Measurements from ENCODE around the gene SLC2A10. TPM values are rescaled to one million over a fixed set of nuclear protein-coding genes. Genes with fewer than 3 reads are reported as not detected.

Gene SLC2A10
- total and polyA plus RNA-seq, 2 donors (not counting 3 experiments of a cell fraction or from before 2014, with no cell fraction given): 11.2 to 13.6 TPM

DNA sequence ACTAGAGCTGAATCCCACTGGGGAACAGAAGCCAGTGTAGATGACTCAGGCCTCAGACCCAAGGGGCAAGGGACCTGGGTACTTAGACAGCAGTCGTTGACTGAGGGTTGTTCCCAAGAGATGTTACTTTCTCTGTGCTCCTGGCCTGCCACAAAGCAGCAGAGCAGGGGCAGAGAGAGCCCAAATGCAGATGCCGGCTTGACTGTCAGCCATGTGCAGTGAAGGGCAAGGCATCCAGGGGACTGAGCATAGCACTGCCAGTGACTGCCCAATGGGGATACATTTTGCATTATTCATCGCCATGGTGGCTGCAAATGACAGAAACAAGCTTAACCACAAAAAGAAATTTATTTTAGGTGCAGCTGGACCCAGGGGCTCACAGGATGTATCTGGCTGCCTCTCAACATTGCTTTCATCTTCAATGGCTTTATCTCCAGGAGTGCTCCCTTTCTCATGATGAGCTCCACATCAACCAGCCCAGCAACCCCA, 12.6 kb upstream of the SLC2A10 start:
- H3K27me3 ChIP-seq (ENCODE audit: control insufficient read depth in 2 of 2, insufficient read depth in 2 of 2, low read length in 2 of 2): peaks cover 0 to 3% of the 10 kb centered on the region in 2 experiments
- POLR2A ChIA-PET: no interaction called here
- no peaks in the 10 kb centered on the region for H3K36me3 ChIP-seq (ENCODE audit: control insufficient read depth in 2 of 2, extremely low read depth in 1 of 2, insufficient read depth in 2 of 2, low read length in 2 of 2)
- CTCF ChIA-PET: interaction anchor here (0.6 to 1.6 kb wide), 5 partner anchors 8 to 152 kb away, joined by 3 to 5 read pairs (median 3); no protein-coding TSS in a partner anchor
- H3K4me2 ChIP-seq (ENCODE audit: insufficient read depth, low read length): no peak overlapping the region
- intact Hi-C loops (cut with micrococcal nuclease): loop anchor here (10.0 kb wide), 1 partner anchor 1812 kb away; the partner anchor contains the start of gene YWHAB
- BruUV-seq (replicated peaks): no TSS peak
- H3K9me1 ChIP-seq (replicated peaks; ENCODE audit: control insufficient read depth, extremely low read depth, insufficient read depth, low read length): no peaks in the 10 kb centered on the region
- no peaks in the 10 kb centered on the region for H4K20me1 ChIP-seq (replicated peaks; ENCODE audit: control insufficient read depth, extremely low read depth, insufficient read depth, low read length)
- H3K4me3 ChIP-seq (replicated peaks in 1 of 3; ENCODE audit: insufficient read depth in 1 of 3, low read depth in 1 of 3, low read length in 3 of 3): no peak overlapping the region
- H3K9ac ChIP-seq (replicated peaks; ENCODE audit: extremely low read depth, insufficient read depth, low read length): no peak overlapping the region
- H3K4me1 ChIP-seq (ENCODE audit: control insufficient read depth, extremely low read depth, insufficient read depth, low read length): no peaks in the 10 kb centered on the region
- no peak overlapping the region for H3K27ac ChIP-seq (ENCODE audit: insufficient read depth, low read depth, low read length)
- H3K9me3 ChIP-seq (replicated peaks; ENCODE audit: control insufficient read depth, insufficient read depth, low read length): no peaks in the 10 kb centered on the region
- FAIRE-seq (no peak), DNase-seq (ENCODE audit: low read depth, low spot score) (no peak)
- dilution Hi-C loops (cut with MboI; ENCODE audit: extremely low pct_ligation_motif_present, low sequenced_read_pairs): no loop called here
- H3K79me2 ChIP-seq (ENCODE audit: control insufficient read depth, insufficient read depth, low read length): no peaks in the 10 kb centered on the region
- no peak overlapping the region for H2AFZ ChIP-seq (ENCODE audit: low read depth, low read length)
- no peak for TF ChIP-seq FOS (IDR thresholded peaks at IDR 0.05; ENCODE audit: borderline replicate concordance, insufficient read depth, low read length)

DNA sequence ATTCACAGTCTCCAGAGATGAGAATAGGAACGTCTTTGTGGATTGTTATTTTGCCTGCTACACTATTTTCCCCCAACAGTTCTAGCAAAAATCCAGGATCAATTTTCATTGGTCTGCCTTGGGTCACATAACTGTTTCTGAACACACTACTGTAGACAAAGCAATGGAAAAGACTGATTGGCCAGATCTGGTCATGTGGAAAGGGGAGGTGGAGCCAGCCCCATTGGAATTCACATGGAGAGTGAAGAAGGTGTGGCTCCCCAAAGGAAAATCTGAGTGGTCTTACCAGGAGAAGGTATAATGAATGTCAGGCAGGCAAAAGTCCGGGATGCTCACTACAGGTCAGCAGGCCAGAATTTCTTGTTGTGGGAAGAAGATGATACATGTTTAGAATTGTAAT, 10.7 kb upstream of the SLC2A10 start:
- H3K79me2 ChIP-seq (ENCODE audit: control insufficient read depth, insufficient read depth, low read length): no peaks in the 10 kb centered on the region
- no peaks in the 10 kb centered on the region for H3K36me3 ChIP-seq (ENCODE audit: control insufficient read depth in 2 of 2, extremely low read depth in 1 of 2, insufficient read depth in 2 of 2, low read length in 2 of 2)
- no peaks in the 10 kb centered on the region for H3K4me1 ChIP-seq (ENCODE audit: control insufficient read depth, extremely low read depth, insufficient read depth, low read length)
- no peak overlapping the region for H3K27ac ChIP-seq (ENCODE audit: insufficient read depth, low read depth, low read length)
- intact Hi-C loops (cut with micrococcal nuclease): loop anchor here (1.0 to 10.0 kb wide), 2 partner anchors 177 to 1814 kb away; partner anchors contain the start of gene YWHAB
- H3K4me2 ChIP-seq (ENCODE audit: insufficient read depth, low read length): no peak overlapping the region
- H3K9ac ChIP-seq (replicated peaks; ENCODE audit: extremely low read depth, insufficient read depth, low read length): no peak overlapping the region
- ChIA-PET CTCF (no interaction called here), POLR2A (no interaction called here)
- no peak for TF ChIP-seq GATA2 (IDR thresholded peaks at IDR 0.05; ENCODE audit: insufficient read depth, insufficient read length, low read depth, low read length)
- TF ChIP-seq, protein P1, sequence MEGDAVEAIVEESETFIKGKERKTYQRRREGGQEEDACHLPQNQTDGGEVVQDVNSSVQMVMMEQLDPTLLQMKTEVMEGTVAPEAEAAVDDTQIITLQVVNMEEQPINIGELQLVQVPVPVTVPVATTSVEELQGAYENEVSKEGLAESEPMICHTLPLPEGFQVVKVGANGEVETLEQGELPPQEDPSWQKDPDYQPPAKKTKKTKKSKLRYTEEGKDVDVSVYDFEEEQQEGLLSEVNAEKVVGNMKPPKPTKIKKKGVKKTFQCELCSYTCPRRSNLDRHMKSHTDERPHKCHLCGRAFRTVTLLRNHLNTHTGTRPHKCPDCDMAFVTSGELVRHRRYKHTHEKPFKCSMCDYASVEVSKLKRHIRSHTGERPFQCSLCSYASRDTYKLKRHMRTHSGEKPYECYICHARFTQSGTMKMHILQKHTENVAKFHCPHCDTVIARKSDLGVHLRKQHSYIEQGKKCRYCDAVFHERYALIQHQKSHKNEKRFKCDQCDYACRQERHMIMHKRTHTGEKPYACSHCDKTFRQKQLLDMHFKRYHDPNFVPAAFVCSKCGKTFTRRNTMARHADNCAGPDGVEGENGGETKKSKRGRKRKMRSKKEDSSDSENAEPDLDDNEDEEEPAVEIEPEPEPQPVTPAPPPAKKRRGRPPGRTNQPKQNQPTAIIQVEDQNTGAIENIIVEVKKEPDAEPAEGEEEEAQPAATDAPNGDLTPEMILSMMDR (IDR thresholded peaks at IDR 0.05; ENCODE audit: extremely low read depth in 1 of 2, insufficient read depth in 1 of 2, low read depth in 1 of 2, low read length in 2 of 2): no peak
- no peak for TF ChIP-seq JUN (IDR thresholded peaks at IDR 0.05; ENCODE audit: borderline replicate concordance, insufficient read depth, insufficient read length, low read depth)
- TF ChIP-seq POLR2A (IDR thresholded peaks at IDR 0.05; ENCODE audit: low read depth, low read length): no peak
- no peak for TF ChIP-seq POLR2AphosphoS5 (IDR thresholded peaks at IDR 0.05; ENCODE audit: insufficient read depth, low read depth, low read length)
- TF ChIP-seq, protein P2, sequence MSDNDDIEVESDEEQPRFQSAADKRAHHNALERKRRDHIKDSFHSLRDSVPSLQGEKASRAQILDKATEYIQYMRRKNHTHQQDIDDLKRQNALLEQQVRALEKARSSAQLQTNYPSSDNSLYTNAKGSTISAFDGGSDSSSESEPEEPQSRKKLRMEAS (IDR thresholded peaks at IDR 0.05; ENCODE audit: insufficient read depth, insufficient read length): no peak
- no peak for TF ChIP-seq MYC (IDR thresholded peaks at IDR 0.05; ENCODE audit: low read depth, low read length)
- TF ChIP-seq FOS (IDR thresholded peaks at IDR 0.05; ENCODE audit: borderline replicate concordance, insufficient read depth, low read length): no peak
- TF ChIP-seq EZH2 (IDR thresholded peaks at IDR 0.05; ENCODE audit: borderline replicate concordance, low read depth, low read length, severe bottlenecking): no peak
- H3K9me3 ChIP-seq (replicated peaks; ENCODE audit: control insufficient read depth, insufficient read depth, low read length): no peaks in the 10 kb centered on the region
- DNase-seq (ENCODE audit: low read depth, low spot score) (no peak), FAIRE-seq (no peak)
- no peaks in the 10 kb centered on the region for H4K20me1 ChIP-seq (replicated peaks; ENCODE audit: control insufficient read depth, extremely low read depth, insufficient read depth, low read length)
- H3K27me3 ChIP-seq (ENCODE audit: control insufficient read depth in 2 of 2, insufficient read depth in 2 of 2, low read length in 2 of 2): peaks cover 3% of the 10 kb centered on the region in 2 experiments
- dilution Hi-C loops (cut with MboI; ENCODE audit: extremely low pct_ligation_motif_present, low sequenced_read_pairs): no loop called here
- H2AFZ ChIP-seq (ENCODE audit: low read depth, low read length): no peak overlapping the region
- H3K9me1 ChIP-seq (replicated peaks; ENCODE audit: control insufficient read depth, extremely low read depth, insufficient read depth, low read length): no peaks in the 10 kb centered on the region
- BruUV-seq (replicated peaks): no TSS peak
- no peak overlapping the region for H3K4me3 ChIP-seq (replicated peaks in 1 of 3; ENCODE audit: insufficient read depth in 1 of 3, low read depth in 1 of 3, low read length in 3 of 3)

Data from endothelial cell of umbilical vein (primary cell).